GM23338 (cell line): ENCODE results near the gene IL1RAPL2. TPM values are rescaled to one million over a fixed set of nuclear protein-coding genes. Genes with fewer than 3 reads are reported as not detected.

Experiments used
- ATAC-seq: fragments of 200-7000 bp; cut with Tn5 transposase; 3 replicates; pipeline ENCODE4 v1.9.1; 2020
- DNase-seq: peaks from one replicate; pipeline ENCODE4 v3.0.0-alpha.2; 2015; ENCODE audit warnings: low spot score
- H2AFZ ChIP-seq: fragments of 200-600 bp; sonication (generic); 2 replicates; pipeline ENCODE4 v1.8.0; 2016; ENCODE audit warnings: antibody characterized with exemption, mild to moderate bottlenecking, moderate library complexity
- H3F3A ChIP-seq: fragments of 200-600 bp; sonication (generic); replicated peaks from 2 replicates; pipeline ENCODE4 v1.8.0; 2017; ENCODE audit warnings: antibody characterized with exemption, mixed run types, low read depth
- H3K27ac ChIP-seq: fragments of 200-600 bp; sonication (generic); 2 replicates; pipeline ENCODE4 v1.6.1; 2016; ENCODE audit warnings: low read depth
- H3K27me3 ChIP-seq: fragments of 200-600 bp; sonication (generic); 2 replicates; pipeline ENCODE4 v1.8.0; 2016; ENCODE audit warnings: mild to moderate bottlenecking, mixed run types, moderate library complexity; ENCODE audit not compliant: insufficient read depth
- H3K36me3 ChIP-seq: fragments of 200-600 bp; sonication (generic); 2 replicates; pipeline ENCODE4 v1.8.0; 2016; ENCODE audit warnings: mild to moderate bottlenecking; ENCODE audit not compliant: insufficient read depth
- H3K4me1 ChIP-seq: fragments of 200-600 bp; sonication (generic); 2 replicates; pipeline ENCODE4 v1.8.0; 2016; ENCODE audit warnings: mild to moderate bottlenecking, moderate library complexity; ENCODE audit not compliant: insufficient read depth
- H3K4me2 ChIP-seq: fragments of 200-600 bp; sonication (generic); 2 replicates; pipeline ENCODE4 v1.7.1; 2017; ENCODE audit warnings: mixed run types
- H3K4me3 ChIP-seq: fragments of 200-600 bp; sonication (generic); 2 replicates; pipeline ENCODE4 v1.6.1; 2016; ENCODE audit warnings: mixed run types
- H3K79me2 ChIP-seq: fragments of 200-600 bp; sonication (generic); replicated peaks from 2 replicates; pipeline ENCODE4 v1.8.0; 2017; ENCODE audit warnings: mild to moderate bottlenecking; ENCODE audit not compliant: insufficient read depth
- H3K9me2 ChIP-seq: fragments of 200-600 bp; sonication (generic); 2 replicates; pipeline ENCODE4 v1.8.0; 2017; ENCODE audit not compliant: insufficient read depth
- H4K20me1 ChIP-seq: fragments of 200-600 bp; sonication (generic); replicated peaks from 2 replicates; pipeline ENCODE4 v1.8.0; 2017; ENCODE audit warnings: mild to moderate bottlenecking; ENCODE audit not compliant: insufficient read depth
- H3K27ac Mint-ChIP-seq: 2 replicates; pipeline ENCODE4 v1.8.0; 2020; ENCODE audit warnings: inconsistent platforms, mild to moderate bottlenecking, moderate library complexity, mixed read lengths
- H3K27me3 Mint-ChIP-seq: 3 replicates; pipeline ENCODE4 v1.8.0; 2022; ENCODE audit warnings: low read depth, mild to moderate bottlenecking, moderate library complexity, mixed read lengths, inconsistent platforms; ENCODE audit not compliant: insufficient read depth, poor library complexity
- H3K36me3 Mint-ChIP-seq: 3 replicates; pipeline ENCODE4 v1.8.0; 2021; ENCODE audit warnings: low read depth, mild to moderate bottlenecking, inconsistent platforms, moderate library complexity, mixed read lengths
- H3K4me1 Mint-ChIP-seq: 3 replicates; pipeline ENCODE4 v1.8.0; 2020; ENCODE audit warnings: mild to moderate bottlenecking, inconsistent platforms, mixed read lengths
- H3K4me3 Mint-ChIP-seq: 3 replicates; pipeline ENCODE4 v1.8.0; 2021; ENCODE audit warnings: moderate library complexity, mild to moderate bottlenecking, inconsistent platforms, mixed read lengths
- H3K9me3 Mint-ChIP-seq: 3 replicates; pipeline ENCODE4 v1.8.0; 2020; ENCODE audit warnings: moderate library complexity, mild to moderate bottlenecking, inconsistent platforms, mixed read lengths
- CREB1 ChIP-seq: fragments of 250-450 bp; sonication (Bioruptor Pico); IDR thresholded peaks from 2 replicates; pipeline ENCODE4 v1.5.0; 2020; ENCODE audit warnings: low read depth, mild to moderate bottlenecking, moderate library complexity
- EZH2phosphoT487 ChIP-seq: fragments of 200-600 bp; sonication (generic); IDR thresholded peaks from one replicate; pipeline ENCODE4 v1.8.1; 2018; ENCODE audit warnings: antibody characterized with exemption; ENCODE audit not compliant: unreplicated experiment
- JUNB ChIP-seq: IDR thresholded peaks from one replicate; pipeline ENCODE4 v1.6.1; 2016; ENCODE audit warnings: antibody characterized with exemption; ENCODE audit not compliant: unreplicated experiment
- NANOG ChIP-seq: IDR thresholded peaks from 2 replicates; pipeline ENCODE4 v1.6.1; 2016; ENCODE audit warnings: antibody characterized with exemption, borderline replicate concordance
- POLR2AphosphoS5 ChIP-seq: IDR thresholded peaks from 2 replicates; pipeline ENCODE4 v1.6.1; 2016; ENCODE audit warnings: antibody characterized with exemption, low read depth
- STAT1 ChIP-seq: IDR thresholded peaks from one replicate; pipeline ENCODE4 v1.6.1; 2016; ENCODE audit warnings: antibody characterized with exemption; ENCODE audit not compliant: unreplicated experiment
- ZNF114 ChIP-seq: fragments of 250-450 bp; sonication (Bioruptor Pico); IDR thresholded peaks from 2 replicates; pipeline ENCODE4 v1.5.0; 2020; ENCODE audit warnings: mild to moderate bottlenecking, moderate library complexity
- ZNF331 ChIP-seq: fragments of 250-450 bp; sonication (Bioruptor Pico); IDR thresholded peaks from 2 replicates; pipeline ENCODE4 v1.5.0; 2020; ENCODE audit warnings: low read depth, mild to moderate bottlenecking, moderate library complexity
- polyA plus RNA-seq: library from polyadenylated mRNA; unstranded; fragments of >200 nt; fragmentation: Nextera tagmentation; extraction: Ambion mirVana; gene quantifications from 2 replicates; pipeline ENCODE4 v1.2.1, GENCODE V29; 2016
- total RNA-seq: library from RNA; depleted of rRNA; stranded (reverse); fragments of >200 nt; shearing (Covaris generic); gene quantifications from 2 replicates; pipeline ENCODE4 v1.2.3, GENCODE V29; 2014
- TF ChIP-seq, protein P1 (sequence below): fragments of 250-450 bp; sonication (Bioruptor Pico); IDR thresholded peaks from 2 replicates; pipeline ENCODE4 v1.5.0; 2020; ENCODE audit warnings: mild to moderate bottlenecking, moderate library complexity
- TF ChIP-seq, protein P2 (sequence below), 2 experiments: fragments of 200-600 bp in 1 of 2; sonication (generic) in 1 of 2; conservative IDR thresholded peaks; 2 replicates each; pipeline versions ENCODE4 v1.5.1 to v1.6.1; 2016 to 2017; ENCODE audit warnings: antibody characterized with exemption in 2 of 2, low read depth in 2 of 2, mild to moderate bottlenecking in 2 of 2, moderate library complexity in 1 of 2
- TF ChIP-seq, protein P3 (sequence below): IDR thresholded peaks from 2 replicates; pipeline ENCODE4 v1.6.1; 2016; ENCODE audit warnings: antibody characterized with exemption

Gene IL1RAPL2
- total and polyA plus RNA-seq, 2 experiments from 2014 or later, result 0.80 to 0.94 TPM

DNA sequence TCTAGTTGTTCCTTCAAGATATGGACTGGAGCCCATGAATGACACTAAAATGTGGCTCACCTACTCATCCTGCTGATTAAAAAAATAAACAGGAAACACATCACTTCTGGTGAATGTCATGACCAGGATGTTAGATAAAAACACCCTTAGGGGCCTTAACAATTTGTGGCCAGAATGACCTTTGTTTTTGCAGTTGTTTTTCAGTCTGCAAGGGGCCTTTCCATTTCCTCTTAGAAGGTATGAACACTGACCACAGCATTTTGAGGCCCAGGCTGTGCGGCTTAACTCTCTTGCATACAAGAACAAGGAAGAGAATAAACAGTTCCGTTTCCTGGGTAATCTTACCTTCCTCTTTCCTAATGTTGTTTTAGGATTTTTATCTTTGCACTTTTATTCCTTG lies 113.2 kb downstream of the IL1RAPL2 start:
- no peak overlapping the region for H2AFZ ChIP-seq
- ATAC-seq, result no peak
- Mint-ChIP-seq H3K27me3 (no peaks in the 10 kb centered on the region), H3K27ac (no peak overlapping the region; the same call in 1 of the 2 replicates), H3K4me3 (no peak overlapping the region), H3K36me3 (no peaks in the 10 kb centered on the region), H3K4me1 (peaks cover 19% of the 10 kb centered on the region), H3K9me3 (no peaks in the 10 kb centered on the region; the same call in 2 of the 3 replicates)
- no peaks in the 10 kb centered on the region for H3K27me3 ChIP-seq
- TF ChIP-seq, protein P1, sequence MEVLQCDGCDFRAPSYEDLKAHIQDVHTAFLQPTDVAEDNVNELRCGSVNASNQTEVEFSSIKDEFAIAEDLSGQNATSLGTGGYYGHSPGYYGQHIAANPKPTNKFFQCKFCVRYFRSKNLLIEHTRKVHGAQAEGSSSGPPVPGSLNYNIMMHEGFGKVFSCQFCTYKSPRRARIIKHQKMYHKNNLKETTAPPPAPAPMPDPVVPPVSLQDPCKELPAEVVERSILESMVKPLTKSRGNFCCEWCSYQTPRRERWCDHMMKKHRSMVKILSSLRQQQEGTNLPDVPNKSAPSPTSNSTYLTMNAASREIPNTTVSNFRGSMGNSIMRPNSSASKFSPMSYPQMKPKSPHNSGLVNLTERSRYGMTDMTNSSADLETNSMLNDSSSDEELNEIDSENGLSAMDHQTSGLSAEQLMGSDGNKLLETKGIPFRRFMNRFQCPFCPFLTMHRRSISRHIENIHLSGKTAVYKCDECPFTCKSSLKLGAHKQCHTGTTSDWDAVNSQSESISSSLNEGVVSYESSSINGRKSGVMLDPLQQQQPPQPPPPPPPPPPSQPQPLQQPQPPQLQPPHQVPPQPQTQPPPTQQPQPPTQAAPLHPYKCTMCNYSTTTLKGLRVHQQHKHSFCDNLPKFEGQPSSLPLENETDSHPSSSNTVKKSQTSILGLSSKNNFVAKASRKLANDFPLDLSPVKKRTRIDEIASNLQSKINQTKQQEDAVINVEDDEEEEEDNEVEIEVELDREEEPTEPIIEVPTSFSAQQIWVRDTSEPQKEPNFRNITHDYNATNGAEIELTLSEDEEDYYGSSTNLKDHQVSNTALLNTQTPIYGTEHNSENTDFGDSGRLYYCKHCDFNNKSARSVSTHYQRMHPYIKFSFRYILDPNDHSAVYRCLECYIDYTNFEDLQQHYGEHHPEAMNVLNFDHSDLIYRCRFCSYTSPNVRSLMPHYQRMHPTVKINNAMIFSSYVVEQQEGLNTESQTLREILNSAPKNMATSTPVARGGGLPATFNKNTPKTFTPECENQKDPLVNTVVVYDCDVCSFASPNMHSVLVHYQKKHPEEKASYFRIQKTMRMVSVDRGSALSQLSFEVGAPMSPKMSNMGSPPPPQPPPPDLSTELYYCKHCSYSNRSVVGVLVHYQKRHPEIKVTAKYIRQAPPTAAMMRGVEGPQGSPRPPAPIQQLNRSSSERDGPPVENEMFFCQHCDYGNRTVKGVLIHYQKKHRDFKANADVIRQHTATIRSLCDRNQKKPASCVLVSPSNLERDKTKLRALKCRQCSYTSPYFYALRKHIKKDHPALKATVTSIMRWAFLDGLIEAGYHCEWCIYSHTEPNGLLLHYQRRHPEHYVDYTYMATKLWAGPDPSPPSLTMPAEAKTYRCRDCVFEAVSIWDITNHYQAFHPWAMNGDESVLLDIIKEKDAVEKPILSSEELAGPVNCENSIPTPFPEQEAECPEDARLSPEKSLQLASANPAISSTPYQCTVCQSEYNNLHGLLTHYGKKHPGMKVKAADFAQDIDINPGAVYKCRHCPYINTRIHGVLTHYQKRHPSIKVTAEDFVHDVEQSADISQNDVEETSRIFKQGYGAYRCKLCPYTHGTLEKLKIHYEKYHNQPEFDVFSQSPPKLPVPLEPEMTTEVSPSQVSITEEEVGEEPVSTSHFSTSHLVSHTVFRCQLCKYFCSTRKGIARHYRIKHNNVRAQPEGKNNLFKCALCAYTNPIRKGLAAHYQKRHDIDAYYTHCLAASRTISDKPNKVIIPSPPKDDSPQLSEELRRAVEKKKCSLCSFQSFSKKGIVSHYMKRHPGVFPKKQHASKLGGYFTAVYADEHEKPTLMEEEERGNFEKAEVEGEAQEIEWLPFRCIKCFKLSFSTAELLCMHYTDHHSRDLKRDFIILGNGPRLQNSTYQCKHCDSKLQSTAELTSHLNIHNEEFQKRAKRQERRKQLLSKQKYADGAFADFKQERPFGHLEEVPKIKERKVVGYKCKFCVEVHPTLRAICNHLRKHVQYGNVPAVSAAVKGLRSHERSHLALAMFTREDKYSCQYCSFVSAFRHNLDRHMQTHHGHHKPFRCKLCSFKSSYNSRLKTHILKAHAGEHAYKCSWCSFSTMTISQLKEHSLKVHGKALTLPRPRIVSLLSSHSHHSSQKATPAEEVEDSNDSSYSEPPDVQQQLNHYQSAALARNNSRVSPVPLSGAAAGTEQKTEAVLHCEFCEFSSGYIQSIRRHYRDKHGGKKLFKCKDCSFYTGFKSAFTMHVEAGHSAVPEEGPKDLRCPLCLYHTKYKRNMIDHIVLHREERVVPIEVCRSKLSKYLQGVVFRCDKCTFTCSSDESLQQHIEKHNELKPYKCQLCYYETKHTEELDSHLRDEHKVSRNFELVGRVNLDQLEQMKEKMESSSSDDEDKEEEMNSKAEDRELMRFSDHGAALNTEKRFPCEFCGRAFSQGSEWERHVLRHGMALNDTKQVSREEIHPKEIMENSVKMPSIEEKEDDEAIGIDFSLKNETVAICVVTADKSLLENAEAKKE, result no peak
- no peak for TF ChIP-seq STAT1
- TF ChIP-seq, protein P2, sequence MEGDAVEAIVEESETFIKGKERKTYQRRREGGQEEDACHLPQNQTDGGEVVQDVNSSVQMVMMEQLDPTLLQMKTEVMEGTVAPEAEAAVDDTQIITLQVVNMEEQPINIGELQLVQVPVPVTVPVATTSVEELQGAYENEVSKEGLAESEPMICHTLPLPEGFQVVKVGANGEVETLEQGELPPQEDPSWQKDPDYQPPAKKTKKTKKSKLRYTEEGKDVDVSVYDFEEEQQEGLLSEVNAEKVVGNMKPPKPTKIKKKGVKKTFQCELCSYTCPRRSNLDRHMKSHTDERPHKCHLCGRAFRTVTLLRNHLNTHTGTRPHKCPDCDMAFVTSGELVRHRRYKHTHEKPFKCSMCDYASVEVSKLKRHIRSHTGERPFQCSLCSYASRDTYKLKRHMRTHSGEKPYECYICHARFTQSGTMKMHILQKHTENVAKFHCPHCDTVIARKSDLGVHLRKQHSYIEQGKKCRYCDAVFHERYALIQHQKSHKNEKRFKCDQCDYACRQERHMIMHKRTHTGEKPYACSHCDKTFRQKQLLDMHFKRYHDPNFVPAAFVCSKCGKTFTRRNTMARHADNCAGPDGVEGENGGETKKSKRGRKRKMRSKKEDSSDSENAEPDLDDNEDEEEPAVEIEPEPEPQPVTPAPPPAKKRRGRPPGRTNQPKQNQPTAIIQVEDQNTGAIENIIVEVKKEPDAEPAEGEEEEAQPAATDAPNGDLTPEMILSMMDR (conservative IDR thresholded peaks at IDR 0.05; ENCODE audit: low read depth in 2 of 2), result no peak
- TF ChIP-seq ZNF331 (CRISPR knock-in tag), result no peak
- no peak for TF ChIP-seq POLR2AphosphoS5
- no peak for TF ChIP-seq NANOG
- TF ChIP-seq JUNB, result no peak
- TF ChIP-seq EZH2phosphoT487, result no peak
- TF ChIP-seq, protein P3, sequence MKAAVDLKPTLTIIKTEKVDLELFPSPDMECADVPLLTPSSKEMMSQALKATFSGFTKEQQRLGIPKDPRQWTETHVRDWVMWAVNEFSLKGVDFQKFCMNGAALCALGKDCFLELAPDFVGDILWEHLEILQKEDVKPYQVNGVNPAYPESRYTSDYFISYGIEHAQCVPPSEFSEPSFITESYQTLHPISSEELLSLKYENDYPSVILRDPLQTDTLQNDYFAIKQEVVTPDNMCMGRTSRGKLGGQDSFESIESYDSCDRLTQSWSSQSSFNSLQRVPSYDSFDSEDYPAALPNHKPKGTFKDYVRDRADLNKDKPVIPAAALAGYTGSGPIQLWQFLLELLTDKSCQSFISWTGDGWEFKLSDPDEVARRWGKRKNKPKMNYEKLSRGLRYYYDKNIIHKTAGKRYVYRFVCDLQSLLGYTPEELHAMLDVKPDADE, result no peak
- TF ChIP-seq CREB1 (CRISPR knock-in tag), result no peak
- no peak for TF ChIP-seq ZNF114 (CRISPR knock-in tag)
- H3K27ac ChIP-seq, result no peak overlapping the region
- H3K4me2 ChIP-seq, result no peak overlapping the region
- no peaks in the 10 kb centered on the region for H3K9me2 ChIP-seq
- H3K4me3 ChIP-seq, result no peak overlapping the region
- no peak for DNase-seq
- peaks cover 6% of the 10 kb centered on the region for H3K4me1 ChIP-seq
- no peaks in the 10 kb centered on the region for H3K36me3 ChIP-seq
- H3F3A ChIP-seq, result no peaks in the 10 kb centered on the region
- H4K20me1 ChIP-seq, result no peaks in the 10 kb centered on the region
- H3K79me2 ChIP-seq, result no peaks in the 10 kb centered on the region
